H9 (cell line): ENCODE data around the gene OPTC. TPM values are rescaled to one million over a fixed set of nuclear protein-coding genes. Genes with fewer than 3 reads are reported as not detected.

ENCODE experiments used
- DNase-seq: peaks from one replicate; pipeline ENCODE4 v3.0.0-alpha.2; 2017
- H2AFZ ChIP-seq: one replicate; pipeline ENCODE4 v1.6.1; 2013; ENCODE audit warnings: mild to moderate bottlenecking, low read length, control low read depth, moderate library complexity
- H2AK5ac ChIP-seq: 2 replicates; pipeline ENCODE4 v1.6.1; 2013; ENCODE audit warnings: low read length, control low read depth, mixed read lengths; ENCODE audit not compliant: insufficient read length
- H2BK120ac ChIP-seq: one replicate; pipeline ENCODE4 v1.6.1; 2013; ENCODE audit warnings: low read depth, mild to moderate bottlenecking, low read length, control low read depth, inconsistent platforms; ENCODE audit not compliant: poor library complexity, severe bottlenecking
- H2BK12ac ChIP-seq: 2 replicates; pipeline ENCODE4 v1.6.1; 2013; ENCODE audit warnings: low read length, control low read depth, mixed read lengths, low read depth; ENCODE audit not compliant: insufficient read length
- H2BK15ac ChIP-seq: 2 replicates; pipeline ENCODE4 v1.6.1; 2013; ENCODE audit warnings: low read depth, low read length, control low read depth
- H2BK20ac ChIP-seq: one replicate; pipeline ENCODE4 v1.6.1; 2013; ENCODE audit warnings: low read depth, mild to moderate bottlenecking, low read length, control low read depth, inconsistent platforms; ENCODE audit not compliant: poor library complexity, severe bottlenecking
- H2BK5ac ChIP-seq: 2 replicates; pipeline ENCODE4 v1.6.1; 2013; ENCODE audit warnings: low read length, control low read depth, mixed read lengths; ENCODE audit not compliant: insufficient read length
- H3K14ac ChIP-seq: 2 replicates; pipeline ENCODE4 v1.6.1; 2013; ENCODE audit warnings: low read length, control low read depth; ENCODE audit not compliant: insufficient read depth
- H3K18ac ChIP-seq: 2 replicates; pipeline ENCODE4 v1.6.1; 2013; ENCODE audit warnings: low read depth, mild to moderate bottlenecking, mixed read lengths, low read length, control low read depth; ENCODE audit not compliant: insufficient read length
- H3K23ac ChIP-seq: 2 replicates; pipeline ENCODE4 v1.6.1; 2013; ENCODE audit warnings: low read length, control low read depth, mixed read lengths, low read depth; ENCODE audit not compliant: insufficient read length
- H3K23me2 ChIP-seq: 2 replicates; pipeline ENCODE4 v1.6.1; 2013; ENCODE audit warnings: low read depth, mild to moderate bottlenecking, mixed read lengths, low read length, control low read depth; ENCODE audit not compliant: insufficient read length, poor library complexity, severe bottlenecking
- H3K27ac ChIP-seq: 2 replicates; pipeline ENCODE4 v1.5.1; 2013; ENCODE audit warnings: low read length, control low read depth, mixed read lengths, low read depth; ENCODE audit not compliant: insufficient read length
- H3K27me3 ChIP-seq: 2 replicates; pipeline ENCODE4 v1.6.1; 2013; ENCODE audit warnings: low read length, control low read depth, inconsistent platforms; ENCODE audit not compliant: insufficient read depth
- H3K4ac ChIP-seq: 2 replicates; pipeline ENCODE4 v1.6.1; 2013; ENCODE audit warnings: low read depth, mild to moderate bottlenecking, control low read depth, inconsistent platforms, low read length, moderate library complexity
- H3K4me1 ChIP-seq: 2 replicates; pipeline ENCODE4 v1.6.1; 2013; ENCODE audit warnings: low read length, control low read depth, inconsistent platforms; ENCODE audit not compliant: insufficient read depth
- H3K4me2 ChIP-seq: 2 replicates; pipeline ENCODE4 v1.6.1; 2013; ENCODE audit warnings: low read length, control low read depth, mixed read lengths; ENCODE audit not compliant: insufficient read length, insufficient read depth
- H3K56ac ChIP-seq: 2 replicates; pipeline ENCODE4 v1.6.1; 2013; ENCODE audit warnings: low read depth, mild to moderate bottlenecking, mixed read lengths, low read length, control low read depth; ENCODE audit not compliant: insufficient read length
- H3K79me1 ChIP-seq: 2 replicates; pipeline ENCODE4 v1.6.1; 2013; ENCODE audit warnings: low read depth, mild to moderate bottlenecking, moderate library complexity, low read length, control low read depth, inconsistent platforms; ENCODE audit not compliant: insufficient read depth, poor library complexity, severe bottlenecking
- H3K79me2 ChIP-seq: 2 replicates; pipeline ENCODE4 v1.6.1; 2013; ENCODE audit warnings: low read length, control low read depth, inconsistent platforms; ENCODE audit not compliant: insufficient read depth
- H3K9ac ChIP-seq: 2 replicates; pipeline ENCODE4 v1.6.1; 2013; ENCODE audit warnings: low read length, control low read depth, mixed read lengths; ENCODE audit not compliant: insufficient read length; ENCODE audit errors: extremely low read depth
- H3K9me3 ChIP-seq: one replicate; pipeline ENCODE4 v1.6.1; 2013; ENCODE audit warnings: low read depth, low read length, inconsistent platforms; ENCODE audit not compliant: control insufficient read depth
- H3T11ph ChIP-seq: one replicate; pipeline ENCODE4 v1.6.1; 2013; ENCODE audit warnings: mild to moderate bottlenecking, low read length, control low read depth, inconsistent platforms
- H4K20me1 ChIP-seq: one replicate; pipeline ENCODE4 v1.6.1; 2013; ENCODE audit not compliant: control insufficient read depth, insufficient read length, insufficient read depth
- H4K5ac ChIP-seq: 2 replicates; pipeline ENCODE4 v1.6.1; 2013; ENCODE audit warnings: low read depth, mild to moderate bottlenecking, mixed read lengths, low read length, control low read depth; ENCODE audit not compliant: insufficient read length
- H4K8ac ChIP-seq: replicated peaks from 2 replicates; pipeline ENCODE4 v1.6.1; 2013; ENCODE audit warnings: low read length, control low read depth, mixed read lengths, low read depth; ENCODE audit not compliant: insufficient read length
- H4K91ac ChIP-seq: 2 replicates; pipeline ENCODE4 v1.6.1; 2013; ENCODE audit warnings: low read depth, mild to moderate bottlenecking, moderate library complexity, mixed read lengths, low read length, control low read depth; ENCODE audit not compliant: insufficient read length
- H3K27ac Mint-ChIP-seq, 3 experiments: 2 replicates in 2 of 3; 3 replicates in 1 of 3; pipeline ENCODE4 v1.8.0; 2020 to 2021; ENCODE audit warnings: mixed read lengths in 3 of 3, mild to moderate bottlenecking in 1 of 3, moderate library complexity in 1 of 3
- H3K27me3 Mint-ChIP-seq: 2 replicates; pipeline ENCODE4 v1.8.0; 2021; ENCODE audit warnings: low read depth, mild to moderate bottlenecking, moderate library complexity, mixed read lengths
- H3K36me3 Mint-ChIP-seq, 3 experiments: 2 replicates in 2 of 3; 3 replicates in 1 of 3; pipeline ENCODE4 v1.8.0; 2020 to 2021; ENCODE audit warnings: low read depth in 3 of 3, mixed read lengths in 3 of 3; ENCODE audit not compliant: insufficient read depth in 1 of 3
- H3K4me1 Mint-ChIP-seq, 2 experiments: 2 replicates each; pipeline ENCODE4 v1.8.0; 2020; ENCODE audit warnings: mixed read lengths in 2 of 2
- H3K4me3 Mint-ChIP-seq, 2 experiments: 2 replicates in 1 of 2; 3 replicates in 1 of 2; pipeline ENCODE4 v1.8.0; 2020 to 2021; ENCODE audit warnings: mild to moderate bottlenecking in 2 of 2, mixed read lengths in 2 of 2, moderate library complexity in 1 of 2
- H3K9me3 Mint-ChIP-seq, 2 experiments: 2 replicates in 1 of 2; 3 replicates in 1 of 2; pipeline ENCODE4 v1.8.0; 2020; ENCODE audit warnings: mild to moderate bottlenecking in 2 of 2, mixed read lengths in 2 of 2, moderate library complexity in 1 of 2
- WGBS: extraction: QIAGEN DNeasy Blood & Tissue Kit; methylation state at CpG from one replicate; pipeline ENCODE4 v1.1.7; 2013; ENCODE audit warnings: missing lambda C conversion rate, low lambda C conversion rate, mixed read lengths; ENCODE audit not compliant: insufficient read length; ENCODE audit errors: extremely low coverage; 5-methylcytosine and 5-hydroxymethylcytosine counted together
- total RNA-seq: library from RNA; stranded (reverse); gene quantifications from 2 replicates; pipeline ENCODE4 v1.2.1, GENCODE V29; 2021
- TF ChIP-seq, protein P1 (sequence below): fragments of 200-600 bp; sonication (generic); conservative IDR thresholded peaks from 3 replicates; pipeline ENCODE4 v1.8.0; 2021; ENCODE audit warnings: antibody characterized with exemption, mild to moderate bottlenecking

Gene OPTC
- total RNA-seq, 1 experiment from 2014 or later, result 1.1 TPM

DNA sequence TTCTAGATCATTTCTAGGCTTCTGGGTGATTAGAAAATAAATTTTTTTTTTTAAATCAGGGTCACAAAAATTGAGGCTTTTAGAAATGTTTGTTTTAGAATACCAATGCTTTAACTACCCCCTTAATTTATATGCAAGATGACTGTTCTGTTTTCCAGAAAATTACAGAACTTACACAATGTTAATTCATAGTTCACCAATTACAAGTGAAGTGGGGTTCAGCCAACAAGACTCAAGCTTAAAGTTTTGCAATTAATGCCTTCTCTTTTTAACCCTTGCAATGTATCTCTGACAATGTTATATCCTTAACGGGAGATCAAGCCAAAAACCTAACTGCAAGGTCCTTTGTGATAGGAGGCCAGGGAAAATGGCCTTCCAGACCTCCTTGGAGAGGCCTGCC is 12.8 kb upstream of the OPTC start:
- H3K36me3 Mint-ChIP-seq, result no peaks in the 10 kb centered on the region
- TF ChIP-seq, protein P1, sequence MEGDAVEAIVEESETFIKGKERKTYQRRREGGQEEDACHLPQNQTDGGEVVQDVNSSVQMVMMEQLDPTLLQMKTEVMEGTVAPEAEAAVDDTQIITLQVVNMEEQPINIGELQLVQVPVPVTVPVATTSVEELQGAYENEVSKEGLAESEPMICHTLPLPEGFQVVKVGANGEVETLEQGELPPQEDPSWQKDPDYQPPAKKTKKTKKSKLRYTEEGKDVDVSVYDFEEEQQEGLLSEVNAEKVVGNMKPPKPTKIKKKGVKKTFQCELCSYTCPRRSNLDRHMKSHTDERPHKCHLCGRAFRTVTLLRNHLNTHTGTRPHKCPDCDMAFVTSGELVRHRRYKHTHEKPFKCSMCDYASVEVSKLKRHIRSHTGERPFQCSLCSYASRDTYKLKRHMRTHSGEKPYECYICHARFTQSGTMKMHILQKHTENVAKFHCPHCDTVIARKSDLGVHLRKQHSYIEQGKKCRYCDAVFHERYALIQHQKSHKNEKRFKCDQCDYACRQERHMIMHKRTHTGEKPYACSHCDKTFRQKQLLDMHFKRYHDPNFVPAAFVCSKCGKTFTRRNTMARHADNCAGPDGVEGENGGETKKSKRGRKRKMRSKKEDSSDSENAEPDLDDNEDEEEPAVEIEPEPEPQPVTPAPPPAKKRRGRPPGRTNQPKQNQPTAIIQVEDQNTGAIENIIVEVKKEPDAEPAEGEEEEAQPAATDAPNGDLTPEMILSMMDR, result no peak
- Histone ChIP-seq H3K14ac (no peak overlapping the region), H3K56ac (no peak overlapping the region), H4K20me1 (no peaks in the 10 kb centered on the region), H4K5ac (no peak overlapping the region), H3K9me3 (no peaks in the 10 kb centered on the region), H3K4me1 (peaks cover 1% of the 10 kb centered on the region; the same call in 1 of the 2 replicates), H2BK15ac (no peak overlapping the region), H2BK120ac (no peak overlapping the region), H3K4me2 (no peak overlapping the region), H2AK5ac (no peak overlapping the region), H3K23ac (no peak overlapping the region), H2AFZ (no peak overlapping the region), H3K23me2 (no peaks in the 10 kb centered on the region), H2BK12ac (no peak overlapping the region), H2BK5ac (no peak overlapping the region), H3K27me3 (no peaks in the 10 kb centered on the region), H4K8ac (no peak overlapping the region), H3K18ac (no peak overlapping the region), H3T11ph (no peak overlapping the region), H3K9ac (no peak overlapping the region), H3K79me1 (no peaks in the 10 kb centered on the region), H3K27ac (no peak overlapping the region), H3K4ac (no peak overlapping the region), H4K91ac (no peak overlapping the region), H3K79me2 (no peaks in the 10 kb centered on the region), H2BK20ac (no peak overlapping the region)
- H3K9me3 Mint-ChIP-seq, result no peaks in the 10 kb centered on the region
- H3K27ac Mint-ChIP-seq, result no peak overlapping the region
- no peak for DNase-seq
- H3K4me3 Mint-ChIP-seq, result no peak overlapping the region
- peaks cover 15% of the 10 kb centered on the region for H3K27me3 Mint-ChIP-seq
- peaks cover 8 to 13% of the 10 kb centered on the region in 2 experiments for H3K4me1 Mint-ChIP-seq
- WGBS, result no CpG with 5 or more reads among the region's 1 CpG
